KOPT-K1 (cell line): ENCODE measurements around the gene HOXD12.

Experiments used
- H3K27ac ChIP-seq: fragments of 200-600 bp; sonication (generic); 2 replicates; pipeline ENCODE4 v1.5.1; 2016; ENCODE audit warnings: antibody characterized with exemption, mild to moderate bottlenecking, low read depth, low read length; ENCODE audit not compliant: poor library complexity, severe bottlenecking
- H3K36me3 ChIP-seq: fragments of 200-600 bp; sonication (generic); 2 replicates; pipeline ENCODE4 v1.5.1; 2017; ENCODE audit warnings: antibody characterized with exemption, mild to moderate bottlenecking, low read length, moderate library complexity; ENCODE audit not compliant: insufficient read depth
- H3K9me3 ChIP-seq: fragments of 200-600 bp; sonication (generic); 2 replicates; pipeline ENCODE4 v1.5.1; 2017; ENCODE audit warnings: antibody characterized with exemption, low read length, mild to moderate bottlenecking; ENCODE audit not compliant: insufficient read depth, poor library complexity, severe bottlenecking

Gene HOXD12

DNA sequence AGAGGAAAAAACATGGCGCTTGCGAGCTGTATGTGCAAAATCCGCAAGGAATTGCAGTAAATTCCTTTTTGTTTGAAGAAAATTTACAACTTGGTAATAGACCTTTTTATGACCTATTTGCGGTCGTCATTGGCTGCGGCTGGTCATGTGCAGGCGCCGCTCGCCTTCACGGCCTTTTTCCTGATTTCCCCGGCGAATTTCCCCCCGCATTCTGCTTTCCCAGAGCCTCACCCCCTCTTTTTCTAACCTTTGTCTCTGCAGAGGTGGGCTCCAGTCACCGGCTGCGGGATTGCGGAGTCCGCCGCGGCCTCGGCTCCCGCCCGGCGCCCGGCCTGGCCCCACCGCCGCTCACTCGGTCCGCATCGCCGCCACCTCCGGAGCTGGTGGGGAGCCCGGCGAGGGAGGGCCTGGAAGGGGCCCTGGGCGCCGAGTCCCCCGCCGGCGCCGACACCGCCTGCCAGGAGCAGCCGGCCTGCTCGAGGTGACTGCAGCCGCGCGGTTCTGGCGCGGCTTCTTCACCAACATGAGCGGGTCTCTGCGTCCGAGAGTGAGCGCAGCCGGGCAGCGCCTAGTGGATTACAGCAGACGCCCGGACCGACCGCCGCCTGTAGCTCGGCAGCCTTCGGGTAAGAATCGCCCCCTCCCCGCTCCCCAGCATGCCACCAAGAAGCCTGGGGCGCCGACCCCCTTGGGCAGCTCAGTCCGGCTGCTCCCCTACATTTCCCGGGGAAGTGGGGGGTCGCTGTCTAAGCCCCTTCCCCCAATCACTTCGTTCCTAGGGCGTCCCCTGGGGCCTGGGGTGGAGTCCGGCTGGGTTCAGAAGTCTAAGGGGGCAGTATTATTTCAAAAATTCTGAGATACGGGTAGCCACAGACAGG, 37.0 kb downstream of the HOXD12 start:
- no peak overlapping the region for H3K27ac ChIP-seq

GRCh38 chr2:176137252-176137580, 37.6 kb downstream of the HOXD12 start:
- Histone ChIP-seq H3K9me3 (no peaks in the 10 kb centered on the region), H3K27ac (no peak overlapping the region), H3K36me3 (no peaks in the 10 kb centered on the region)

More for the DNA sequence above, 37.0 kb downstream of the HOXD12 start:
- Histone ChIP-seq H3K36me3 (no peaks in the 10 kb centered on the region), H3K9me3 (no peaks in the 10 kb centered on the region)

GRCh38 chr2:176137906-176138305, 38.3 kb downstream of the HOXD12 start:
- H3K36me3 ChIP-seq, result no peaks in the 10 kb centered on the region
- no peak overlapping the region for H3K27ac ChIP-seq
- no peaks in the 10 kb centered on the region for H3K9me3 ChIP-seq

DNA sequence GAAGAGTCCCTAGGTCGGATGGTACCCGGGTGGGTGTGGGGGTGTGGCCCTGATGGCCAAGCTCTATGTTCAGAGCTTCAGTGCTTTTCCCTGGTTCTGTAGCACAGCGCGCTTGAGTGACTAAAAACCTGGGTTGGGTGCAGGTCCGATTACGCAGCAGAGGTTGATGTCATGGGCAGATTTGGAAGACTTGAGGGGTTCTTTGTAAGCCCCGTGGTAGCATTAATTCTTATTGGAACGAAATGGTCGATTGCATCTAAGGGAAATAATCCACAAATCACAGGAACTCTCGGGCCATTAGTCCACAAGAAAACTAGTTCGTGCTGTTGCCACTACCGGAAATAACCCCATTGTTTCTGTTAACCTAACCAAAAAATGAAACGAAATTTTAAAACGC, 38.9 kb downstream of the HOXD12 start:
- no peaks in the 10 kb centered on the region for H3K9me3 ChIP-seq
- H3K36me3 ChIP-seq, result no peaks in the 10 kb centered on the region
- no peak overlapping the region for H3K27ac ChIP-seq

GRCh38 chr2:176138923-176139660, 39.5 kb downstream of the HOXD12 start:
- no peaks in the 10 kb centered on the region for H3K9me3 ChIP-seq
- H3K36me3 ChIP-seq, result no peaks in the 10 kb centered on the region
- H3K27ac ChIP-seq, result no peak overlapping the region

GRCh38 chr2:176139661-176140512, 40.3 kb downstream of the HOXD12 start:
- Histone ChIP-seq H3K27ac (no peak overlapping the region), H3K9me3 (no peaks in the 10 kb centered on the region), H3K36me3 (no peaks in the 10 kb centered on the region)

- no peaks in the 10 kb centered on the region for H3K9me3 ChIP-seq
- no peak overlapping the region for H3K27ac ChIP-seq
- no peaks in the 10 kb centered on the region for H3K36me3 ChIP-seq
Observed at GRCh38 chr2:176140513-176141317, 41.1 kb downstream of the HOXD12 start.

GRCh38 chr2:176142281-176142680, 42.7 kb downstream of the HOXD12 start:
- Histone ChIP-seq H3K9me3 (no peaks in the 10 kb centered on the region), H3K27ac (no peak overlapping the region), H3K36me3 (no peaks in the 10 kb centered on the region)

GRCh38 chr2:176145085-176145969, 45.7 kb downstream of the HOXD12 start:
- Histone ChIP-seq H3K9me3 (no peaks in the 10 kb centered on the region), H3K36me3 (no peaks in the 10 kb centered on the region), H3K27ac (no peak overlapping the region)

GRCh38 chr2:176146101-176146500, 46.5 kb downstream of the HOXD12 start:
- no peaks in the 10 kb centered on the region for H3K36me3 ChIP-seq

GRCh38 chr2:176146645-176147044, 47.0 kb downstream of the HOXD12 start:
- Histone ChIP-seq H3K9me3 (no peaks in the 10 kb centered on the region), H3K27ac (no peak overlapping the region), H3K36me3 (no peaks in the 10 kb centered on the region)

More at GRCh38 chr2:176146101-176146500, 46.5 kb downstream of the HOXD12 start:
- Histone ChIP-seq H3K27ac (no peak overlapping the region), H3K9me3 (no peaks in the 10 kb centered on the region)

DNA sequence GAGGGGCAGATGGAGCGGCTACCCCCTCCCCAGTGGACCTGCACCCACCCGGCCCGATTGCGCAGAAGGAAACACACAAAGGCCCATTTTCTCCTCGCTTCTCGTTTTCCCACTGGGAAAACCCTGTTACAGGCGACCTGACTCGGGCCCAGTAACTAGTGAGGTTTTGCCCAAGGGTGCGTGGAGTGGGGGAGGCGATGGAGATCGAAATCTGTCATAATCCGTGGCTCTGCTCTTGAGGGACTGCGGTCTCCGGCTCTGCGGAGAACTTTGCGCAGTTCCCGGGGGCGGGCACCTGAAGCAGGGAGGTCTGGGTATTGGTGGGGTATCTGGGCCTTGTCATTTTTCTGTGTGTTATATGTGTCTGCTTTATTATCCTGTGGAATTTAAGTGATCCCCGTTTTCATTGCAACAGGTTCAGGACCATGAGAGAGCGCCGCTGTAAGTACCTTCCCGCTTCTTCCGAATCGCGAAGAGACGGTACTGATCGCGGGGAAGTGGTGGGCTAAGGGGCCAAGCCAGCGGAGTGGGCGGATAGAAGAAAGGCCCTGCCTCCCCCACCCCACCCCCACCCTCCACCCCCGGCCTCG, 47.7 kb downstream of the HOXD12 start:
- H3K27ac ChIP-seq, result no peak overlapping the region
- no peaks in the 10 kb centered on the region for H3K36me3 ChIP-seq
- H3K9me3 ChIP-seq, result no peaks in the 10 kb centered on the region

GRCh38 chr2:176147800-176148496, 48.4 kb downstream of the HOXD12 start:
- H3K27ac ChIP-seq, result no peak overlapping the region
- H3K36me3 ChIP-seq, result no peaks in the 10 kb centered on the region
- H3K9me3 ChIP-seq, result no peaks in the 10 kb centered on the region
